GM12872 (cell line): ENCODE data around the gene TMEM120A.

Experiments used
- CTCF ChIP-seq: IDR thresholded peaks from 3 replicates; pipeline ENCODE4 v1.5.1; 2011; ENCODE audit warnings: low read depth, mild to moderate bottlenecking, low read length, moderate library complexity; ENCODE audit not compliant: insufficient read depth

TMEM120A gene

GRCh38 chr7:75991531-75992082 lies 2.8 kb downstream of the TMEM120A start:
- no peak for TF ChIP-seq CTCF

GRCh38 chr7:75989500-75990388 lies 4.7 kb downstream of the TMEM120A start:
- TF ChIP-seq CTCF, result no peak

- no peak for TF ChIP-seq CTCF
Measured at GRCh38 chr7:75988568-75989499, 5.6 kb downstream of the TMEM120A start.

- no peak for TF ChIP-seq CTCF
Measured at GRCh38 chr7:75987805-75988567, 6.4 kb downstream of the TMEM120A start.

- no peak for TF ChIP-seq CTCF
Measured at GRCh38 chr7:75987026-75987804, 7.2 kb downstream of the TMEM120A start.

- TF ChIP-seq CTCF, result no peak
Measured at GRCh38 chr7:75986147-75986781, 8.1 kb downstream of the TMEM120A start.
